AG10803 (cell line): ENCODE measurements around the gene ARHGAP9.
"Not testable (repeated sequence)": the region's sequence is repeated elsewhere in the genome, so short reads cannot be mapped to it uniquely, and the experiment has no call there.

ENCODE experiments used
- DNase-seq: peaks from one replicate; pipeline ENCODE4 v3.0.0; 2010; ENCODE audit warnings: low read depth
- H3K4me3 ChIP-seq: 2 replicates; pipeline ENCODE4 v1.5.1; 2011; ENCODE audit warnings: mild to moderate bottlenecking, low read length, control low read depth
- CTCF ChIP-seq: conservative IDR thresholded peaks from 2 replicates; pipeline ENCODE4 v1.5.1; 2011; ENCODE audit warnings: mild to moderate bottlenecking, low read length, control low read depth, inconsistent platforms

ARHGAP9 gene

GRCh38 chr12:57515934-57516541 is 36.4 kb upstream of the ARHGAP9 start:
- H3K4me3 ChIP-seq, result no peak overlapping the region
- TF ChIP-seq CTCF, result no peak
- DNase-seq, result no peak

- no peak for TF ChIP-seq CTCF
- H3K4me3 ChIP-seq, result no peak overlapping the region
- no peak for DNase-seq
Measured at GRCh38 chr12:57515408-57515933, 35.8 kb upstream of the ARHGAP9 start.

- no peak overlapping the region for H3K4me3 ChIP-seq
- no peak for DNase-seq
- no peak for TF ChIP-seq CTCF
Measured at GRCh38 chr12:57514720-57515407, 35.2 kb upstream of the ARHGAP9 start.

GRCh38 chr12:57514246-57514645 is 34.6 kb upstream of the ARHGAP9 start:
- not testable (repeated sequence) for DNase-seq, H3K4me3 ChIP-seq

- H3K4me3 ChIP-seq, DNase-seq: not testable (repeated sequence)
Measured at GRCh38 chr12:57513677-57514076, 34.0 kb upstream of the ARHGAP9 start.

- TF ChIP-seq CTCF, result no peak
- no peak for DNase-seq
- H3K4me3 ChIP-seq, result no peak overlapping the region
Measured at GRCh38 chr12:57513266-57513665, 33.6 kb upstream of the ARHGAP9 start.

GRCh38 chr12:57512665-57513064 is 33.0 kb upstream of the ARHGAP9 start:
- TF ChIP-seq CTCF, result no peak
- DNase-seq, result no peak
- H3K4me3 ChIP-seq, result no peak overlapping the region

- no peak overlapping the region for H3K4me3 ChIP-seq
- no peak for TF ChIP-seq CTCF
- no peak for DNase-seq
Measured at GRCh38 chr12:57511588-57512325, 32.1 kb upstream of the ARHGAP9 start.
